Mucosa of descending colon (tissue), 3 donors: ENCODE measurements around the gene RRP9. TPM values are rescaled to one million over a fixed set of nuclear protein-coding genes. Genes with fewer than 3 reads are reported as not detected.

Source experiments
- ATAC-seq: fragments of 200-7000 bp; cut with Tn5 transposase; one replicate; pipeline ENCODE4 v1.9.1; 2020; ENCODE audit warnings: mild to moderate bottlenecking, moderate library complexity
- DNase-seq, 3 donors: peaks; one replicate each; pipeline ENCODE4 v3.0.0-alpha.2; 2020
- H3K36me3 ChIP-seq: fragments of 200-600 bp; one replicate; pipeline ENCODE4 v1.8.0; 2021; ENCODE audit warnings: low read depth, mild to moderate bottlenecking
- H3K4me1 ChIP-seq: fragments of 200-600 bp; one replicate; pipeline ENCODE4 v1.8.0; 2021; ENCODE audit warnings: low read depth, mild to moderate bottlenecking
- H3K4me3 ChIP-seq: fragments of 200-600 bp; one replicate; pipeline ENCODE4 v1.8.0; 2021; ENCODE audit warnings: mild to moderate bottlenecking
- H3K9me3 ChIP-seq: fragments of 200-600 bp; one replicate; pipeline ENCODE4 v1.8.0; 2021; ENCODE audit warnings: mild to moderate bottlenecking
- intact Hi-C, 2 donors: fragments of 100-400 bp; cut with DNase I in 1 of 2; cut with micrococcal nuclease in 1 of 2; formaldehyde crosslinking; loops; one replicate each; pipeline versions ENCODE4 v1.11.0 to v1.11.1; 2022; cut with DNase I, micrococcal nuclease
- total RNA-seq, 3 donors: library from RNA; stranded (reverse); fragmentation: NEBNext Ultra II Directional in 2 of 3; extraction: Animal tissue kit (Norgen Biotek cat#: 25700) in 2 of 3; gene quantifications; one replicate each; pipeline versions ENCODE4 v1.2.1 to v1.2.4, GENCODE V29; 2021 to 2023
- TF ChIP-seq, protein P1 (sequence below): fragments of 200-600 bp; IDR thresholded peaks from one replicate; pipeline ENCODE4 v1.8.0; 2022; ENCODE audit warnings: antibody characterized with exemption, mild to moderate bottlenecking
- donor health status: DM: no; HTN: no; CAD: no; lungs with moderate emphysema.
- donor health status: DM: no; HTN: no; CAD: no.
- donor health status: DM: no; HTN: yes; CAD: no.

RRP9 gene
- total RNA-seq, 3 donors from 2014 or later = 11.9 to 15.7 (median 15.3) TPM

DNA sequence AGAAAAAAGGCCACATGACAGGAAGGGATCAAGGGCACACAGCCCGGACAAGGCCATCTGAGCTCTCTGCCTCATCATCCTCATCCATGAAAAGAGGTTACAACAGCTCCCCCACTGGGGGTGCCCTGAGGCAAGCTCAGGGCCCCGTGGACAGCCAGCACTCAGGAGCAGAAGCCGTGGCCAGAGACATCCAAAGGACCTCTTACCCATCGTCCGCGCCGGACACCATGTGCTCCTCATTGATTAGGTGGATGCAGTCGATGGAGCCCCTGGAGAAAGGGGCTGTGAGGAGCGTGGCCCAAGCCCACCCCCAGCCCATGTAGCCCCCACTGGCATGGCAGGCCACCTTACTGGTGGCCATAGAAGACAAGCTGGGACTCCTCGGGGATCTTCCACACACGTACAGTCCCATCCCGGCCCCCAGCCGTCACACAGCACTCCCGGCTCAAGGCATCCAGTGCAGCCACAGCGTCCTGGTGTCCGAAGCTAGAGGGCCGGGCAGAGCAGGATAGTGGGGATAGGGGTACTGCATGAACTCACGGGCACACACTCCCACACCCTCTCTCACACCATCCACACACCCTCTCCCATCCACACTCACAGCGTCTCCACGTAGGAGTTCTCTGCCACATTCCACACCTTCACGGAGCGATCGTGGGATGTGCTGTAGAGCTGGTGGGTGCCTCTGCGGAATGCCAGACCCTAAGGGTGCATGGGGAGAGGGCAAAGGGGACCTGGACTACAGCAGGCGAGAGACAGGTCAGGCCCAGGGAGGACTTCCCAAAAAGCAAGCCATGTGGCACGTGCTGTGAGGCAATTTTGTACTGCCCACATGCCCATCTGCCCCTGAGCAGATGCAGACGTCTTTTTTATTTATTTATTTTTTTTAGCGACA lies 6.5 kb downstream of the RRP9 start:
- DNase-seq (no peak), ATAC-seq (no peak)
- peaks cover 4% of the 10 kb centered on the region for H3K36me3 ChIP-seq
- TF ChIP-seq, protein P1, sequence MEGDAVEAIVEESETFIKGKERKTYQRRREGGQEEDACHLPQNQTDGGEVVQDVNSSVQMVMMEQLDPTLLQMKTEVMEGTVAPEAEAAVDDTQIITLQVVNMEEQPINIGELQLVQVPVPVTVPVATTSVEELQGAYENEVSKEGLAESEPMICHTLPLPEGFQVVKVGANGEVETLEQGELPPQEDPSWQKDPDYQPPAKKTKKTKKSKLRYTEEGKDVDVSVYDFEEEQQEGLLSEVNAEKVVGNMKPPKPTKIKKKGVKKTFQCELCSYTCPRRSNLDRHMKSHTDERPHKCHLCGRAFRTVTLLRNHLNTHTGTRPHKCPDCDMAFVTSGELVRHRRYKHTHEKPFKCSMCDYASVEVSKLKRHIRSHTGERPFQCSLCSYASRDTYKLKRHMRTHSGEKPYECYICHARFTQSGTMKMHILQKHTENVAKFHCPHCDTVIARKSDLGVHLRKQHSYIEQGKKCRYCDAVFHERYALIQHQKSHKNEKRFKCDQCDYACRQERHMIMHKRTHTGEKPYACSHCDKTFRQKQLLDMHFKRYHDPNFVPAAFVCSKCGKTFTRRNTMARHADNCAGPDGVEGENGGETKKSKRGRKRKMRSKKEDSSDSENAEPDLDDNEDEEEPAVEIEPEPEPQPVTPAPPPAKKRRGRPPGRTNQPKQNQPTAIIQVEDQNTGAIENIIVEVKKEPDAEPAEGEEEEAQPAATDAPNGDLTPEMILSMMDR = no peak
- no peaks in the 10 kb centered on the region for H3K9me3 ChIP-seq
- intact Hi-C loops = no loop called here
- no peak overlapping the region for H3K4me3 ChIP-seq
- H3K4me1 ChIP-seq = peaks cover 4% of the 10 kb centered on the region

DNA sequence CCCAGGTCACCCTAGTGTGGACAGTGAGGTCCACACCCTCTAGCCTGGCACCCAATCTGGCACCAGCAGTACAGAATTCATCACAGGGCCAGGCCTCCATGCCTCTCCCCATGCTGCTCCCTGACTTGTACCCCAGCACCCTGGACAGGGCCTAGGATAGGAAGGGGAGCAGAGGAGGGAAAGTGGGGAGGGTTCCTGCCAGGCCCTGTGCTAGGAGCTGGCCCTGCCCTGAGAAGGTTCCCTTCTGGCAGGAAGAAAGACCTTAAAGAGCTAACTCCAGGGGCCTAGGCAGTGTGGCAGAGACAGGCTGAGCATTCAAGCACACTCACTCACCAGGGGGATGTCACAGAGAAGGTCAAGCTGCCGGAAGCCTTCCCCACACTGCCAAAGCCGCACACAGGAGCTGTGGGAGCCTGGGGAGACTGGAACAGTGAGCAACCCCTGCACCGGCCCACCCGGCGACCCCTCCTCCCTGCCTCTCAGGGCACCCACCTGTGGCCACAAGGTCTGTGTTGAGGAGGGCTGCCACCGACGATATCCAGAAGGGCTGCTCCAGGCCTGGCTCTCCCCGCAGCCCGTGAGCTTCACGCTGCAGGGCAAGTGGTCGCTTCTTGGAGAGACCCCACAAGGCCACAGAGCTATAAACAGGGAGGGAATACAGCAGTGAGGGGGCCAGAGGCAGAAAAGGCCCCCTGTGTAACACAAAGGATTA lies 7.4 kb downstream of the RRP9 start:
- peaks cover 4% of the 10 kb centered on the region for H3K36me3 ChIP-seq
- no peak for ATAC-seq
- TF ChIP-seq, protein P1 = no peak

DNA sequence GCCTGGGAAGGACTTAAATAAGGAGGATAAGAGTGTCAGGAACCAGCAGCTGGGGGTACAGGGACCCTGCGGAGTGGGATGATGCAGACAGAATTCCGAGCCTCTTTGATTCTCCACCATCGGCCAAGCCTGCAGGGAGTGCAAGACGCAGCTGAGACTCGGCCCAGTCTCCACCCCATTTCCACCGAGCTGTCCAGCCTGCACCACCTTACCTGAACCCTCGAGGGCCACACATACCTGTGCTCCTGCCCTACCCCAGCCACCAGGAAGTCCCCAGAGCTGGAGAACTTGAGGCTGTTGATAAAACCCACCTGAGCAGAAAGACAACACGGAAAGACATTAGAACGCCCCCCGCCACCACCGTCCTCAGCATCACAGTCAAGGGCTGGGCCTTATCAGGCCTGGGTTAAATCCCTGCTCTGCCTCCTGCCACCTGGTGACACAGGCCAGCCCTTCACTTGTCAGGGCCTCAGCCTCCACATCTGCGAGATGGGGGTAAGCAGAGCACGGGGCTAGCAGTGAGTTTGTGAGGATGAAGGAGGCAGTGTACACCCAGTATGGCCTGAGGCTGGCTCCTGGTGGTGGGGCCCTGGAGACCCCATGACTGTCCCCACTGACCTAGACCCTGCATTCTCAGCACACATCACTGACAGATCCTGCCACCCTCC lies 8.1 kb downstream of the RRP9 start:
- Histone ChIP-seq H3K36me3 (peaks cover 4% of the 10 kb centered on the region), H3K4me3 (no peak overlapping the region), H3K9me3 (no peaks in the 10 kb centered on the region), H3K4me1 (no peaks in the 10 kb centered on the region)
- ATAC-seq = peak; percentile 5
- intact Hi-C loops = no loop called here
- DNase-seq = no peak
- TF ChIP-seq, protein P1 = no peak

More for the DNA sequence above, 7.4 kb downstream of the RRP9 start:
- Histone ChIP-seq H3K9me3 (no peaks in the 10 kb centered on the region), H3K4me3 (no peak overlapping the region), H3K4me1 (no peaks in the 10 kb centered on the region)
- no peak for DNase-seq
- intact Hi-C loops = no loop called here

DNA sequence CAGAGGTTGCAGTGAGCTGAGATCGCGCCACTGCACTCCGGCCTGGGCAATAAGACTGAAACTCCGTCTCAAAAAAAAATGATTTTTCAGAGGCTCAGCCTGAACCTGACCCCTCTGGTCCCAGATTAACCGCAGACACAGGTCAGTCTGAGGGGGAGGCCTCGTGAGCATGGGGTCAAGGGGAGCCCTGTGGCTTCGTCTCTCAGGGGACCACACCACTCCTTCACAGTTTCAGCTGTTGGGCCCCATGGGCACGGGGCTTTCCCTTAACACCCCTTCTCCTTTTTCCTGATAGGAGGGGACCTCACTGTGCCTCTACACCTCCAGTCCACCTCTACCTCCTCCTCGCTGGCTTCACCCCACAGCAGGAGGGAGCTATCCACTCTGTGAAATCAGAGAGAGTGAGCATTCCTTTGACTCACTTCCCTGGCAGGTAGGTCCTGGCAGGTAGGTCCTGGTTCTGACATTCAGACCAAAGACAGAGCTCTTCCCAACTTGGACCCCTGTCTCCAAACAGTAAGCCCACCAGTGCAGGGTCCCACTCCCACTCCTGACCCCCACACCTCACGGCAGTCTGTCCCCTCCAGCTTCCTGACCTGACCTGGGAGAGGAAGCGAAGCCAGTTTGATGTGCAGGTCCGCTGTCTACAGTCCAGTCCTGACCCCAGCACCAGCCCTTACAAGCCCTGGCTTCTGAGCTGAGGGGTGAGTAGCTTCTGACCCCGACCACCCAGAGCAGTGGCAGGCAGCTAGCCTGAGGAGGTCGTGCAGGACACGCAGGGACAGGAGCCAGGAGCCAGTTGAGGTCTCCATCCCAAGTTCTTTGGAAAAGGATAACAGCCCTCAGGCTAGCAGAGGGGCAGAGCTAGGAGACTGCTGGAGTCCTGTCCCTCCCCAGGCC lies 9.0 kb downstream of the RRP9 start:
- Histone ChIP-seq H3K4me1 (no peaks in the 10 kb centered on the region), H3K4me3 (no peak overlapping the region), H3K36me3 (peaks cover 4% of the 10 kb centered on the region), H3K9me3 (no peaks in the 10 kb centered on the region)
- TF ChIP-seq, protein P1 = no peak
- no peak for ATAC-seq
- DNase-seq = no peak
- intact Hi-C loops = no loop called here

DNA sequence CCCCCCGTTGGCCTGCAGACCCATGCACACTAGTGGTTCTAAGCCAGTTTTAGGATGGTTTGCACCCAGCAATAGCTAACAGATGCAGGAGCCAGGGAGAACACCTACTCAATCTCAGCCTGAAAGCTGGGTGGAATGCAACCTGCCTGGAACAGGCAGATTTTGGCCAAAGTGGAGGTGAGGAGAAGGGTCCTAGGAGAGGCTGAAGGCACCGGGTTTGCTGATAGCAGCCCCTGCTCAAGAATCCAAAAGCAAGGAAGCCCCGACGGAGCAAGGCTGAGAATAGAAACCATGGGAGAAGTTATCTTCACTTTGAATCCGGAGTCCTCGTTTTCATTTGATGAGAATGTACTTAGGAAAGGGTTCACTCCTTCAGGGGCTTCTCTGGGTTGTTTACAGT lies 9.9 kb downstream of the RRP9 start:
- no peak for ATAC-seq
- Histone ChIP-seq H3K9me3 (no peaks in the 10 kb centered on the region), H3K4me1 (no peaks in the 10 kb centered on the region), H3K36me3 (no peaks in the 10 kb centered on the region), H3K4me3 (no peak overlapping the region)
- TF ChIP-seq, protein P1 = no peak
- DNase-seq = no peak
- intact Hi-C loops = no loop called here
